DMS153 treated with DMSO at 0.1 percent for 48 hours (cell line): ENCODE measurements around the gene CADPS2.
A peak's percentile ranks its signal among the peaks of the same experiment; 100 is the strongest.

Experiments
- DNase-seq: peaks from one replicate; lab custom pipeline; 2025; ENCODE audit not compliant: unreplicated experiment; lab: John Stamatoyannopoulos, UW

The CADPS2 gene

DNA sequence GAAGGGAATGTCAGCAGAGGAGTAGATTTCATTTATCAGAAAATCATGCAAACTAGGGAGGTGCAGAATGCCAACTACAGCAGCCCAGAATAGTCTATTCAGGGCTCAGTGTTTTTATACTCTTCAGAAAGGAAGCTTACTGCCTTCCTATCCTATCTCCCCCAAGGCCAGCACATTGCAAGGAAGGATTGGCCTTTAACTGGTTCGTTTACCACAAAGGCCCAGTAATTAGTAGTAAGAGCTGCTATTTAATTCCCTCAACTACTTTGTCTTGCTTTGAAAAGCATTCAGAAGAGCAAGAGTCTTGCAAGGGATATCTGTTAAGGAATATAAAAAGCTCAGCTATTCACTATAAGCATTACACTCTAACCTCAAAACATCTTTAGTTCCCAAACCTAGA is 97.1 kb downstream of the CADPS2 start:
- DNase-seq, result no peak

DNA sequence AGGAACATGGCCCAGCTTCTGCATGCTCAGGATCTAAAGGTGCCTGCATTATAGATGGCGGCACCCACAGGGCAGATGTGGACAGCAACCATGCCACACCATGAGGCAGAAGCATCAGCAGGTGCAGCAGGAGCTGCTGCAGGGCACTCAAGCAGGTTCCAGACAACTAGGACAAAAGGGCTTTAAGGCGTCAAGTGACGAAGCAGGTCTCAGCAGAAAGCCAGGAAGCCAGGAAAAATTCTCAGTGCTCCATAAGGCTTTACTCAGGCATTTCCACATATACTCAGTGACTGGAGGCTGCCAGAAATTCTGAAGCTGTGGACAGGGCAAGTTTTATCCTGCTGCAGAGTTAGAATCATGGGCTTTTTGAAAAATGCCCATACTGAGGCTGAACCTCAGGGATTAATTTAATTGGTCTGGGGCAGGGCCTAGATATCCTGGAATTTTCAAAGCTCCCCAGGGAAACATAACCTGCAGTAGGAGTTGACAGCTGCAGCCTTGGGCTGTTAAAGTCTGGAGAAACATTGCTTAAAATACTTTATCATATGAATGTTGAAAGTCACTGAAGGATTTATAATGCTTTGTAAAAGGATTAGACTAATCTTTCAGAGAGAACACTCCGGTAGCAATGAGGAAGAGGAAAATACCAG is 115.4 kb downstream of the CADPS2 start:
- DNase-seq, result no peak

DNA sequence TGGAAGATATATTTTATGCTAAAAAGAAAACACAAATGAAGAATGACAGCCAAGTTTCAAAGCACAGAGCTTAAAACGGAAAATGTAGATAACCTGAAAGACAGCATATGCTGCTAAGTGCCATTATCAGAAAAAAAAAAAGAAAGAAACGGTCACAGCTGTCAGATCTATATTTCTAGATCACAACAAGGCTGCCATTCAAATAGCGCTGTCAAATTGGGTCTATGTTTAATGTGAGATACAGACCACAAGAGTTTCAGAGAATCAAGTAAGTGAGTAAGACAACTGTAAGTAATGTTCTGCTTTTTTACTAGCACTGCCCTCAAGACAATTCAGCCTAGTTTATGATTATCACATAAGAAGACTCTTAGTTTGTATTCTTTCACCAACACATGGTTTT is 117.4 kb downstream of the CADPS2 start:
- DNase-seq, result no peak

DNA sequence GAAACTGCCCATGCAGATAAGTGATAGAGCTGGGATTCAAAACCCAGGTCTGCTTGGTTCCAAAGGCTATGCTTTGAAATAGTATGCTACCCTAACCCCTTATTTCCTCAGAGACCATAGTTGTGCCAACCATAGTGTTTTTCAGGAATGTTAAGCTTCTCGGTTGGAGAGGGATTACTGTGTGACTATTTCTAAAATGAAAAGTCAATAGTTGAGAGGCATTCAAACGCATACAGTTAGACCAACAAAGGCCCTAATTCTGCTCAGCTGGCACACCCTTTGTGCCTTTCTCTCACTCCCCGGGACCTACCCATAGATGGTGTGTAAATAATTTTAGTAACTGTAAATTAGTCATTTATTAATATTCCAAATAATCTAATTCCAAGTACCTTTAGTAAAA is 118.9 kb downstream of the CADPS2 start:
- no peak for DNase-seq

DNA sequence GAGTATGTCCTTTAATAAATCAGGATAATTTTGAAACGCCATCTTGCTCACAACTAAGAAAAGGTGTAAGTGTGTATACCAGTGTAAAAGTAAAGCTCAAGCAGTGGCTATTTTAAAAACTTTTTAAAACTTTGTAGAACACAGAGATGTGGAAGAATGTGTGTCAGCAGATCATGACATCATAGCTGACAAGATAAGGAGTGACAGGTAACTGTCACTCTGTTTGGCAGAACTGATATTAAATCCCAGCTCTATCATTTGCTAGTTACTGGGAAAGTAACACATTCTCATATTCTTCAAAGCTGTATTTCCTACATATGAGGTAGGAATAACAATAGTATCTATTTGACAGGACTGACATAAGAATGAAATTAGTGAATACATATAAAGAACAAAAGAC is 119.7 kb downstream of the CADPS2 start:
- DNase-seq, result no peak

DNA sequence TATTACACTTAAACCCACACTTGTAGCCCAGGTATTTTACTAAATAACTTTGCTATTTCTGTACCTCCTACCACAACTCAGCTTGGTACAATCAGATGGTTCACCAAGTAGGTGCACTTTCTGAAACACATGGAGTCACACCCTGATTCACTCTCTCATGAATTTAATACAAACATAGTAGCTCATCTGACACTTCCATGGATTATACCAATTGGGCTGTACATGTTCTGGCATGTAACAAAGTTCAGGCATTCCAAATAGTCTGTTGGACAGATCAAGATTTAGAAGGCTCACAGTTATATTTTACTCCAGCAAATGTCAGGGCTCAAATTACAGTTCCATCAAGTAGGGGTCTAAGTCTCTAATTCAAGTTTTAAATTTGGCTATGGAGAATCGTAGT is 121.4 kb downstream of the CADPS2 start:
- DNase-seq, result no peak

DNA sequence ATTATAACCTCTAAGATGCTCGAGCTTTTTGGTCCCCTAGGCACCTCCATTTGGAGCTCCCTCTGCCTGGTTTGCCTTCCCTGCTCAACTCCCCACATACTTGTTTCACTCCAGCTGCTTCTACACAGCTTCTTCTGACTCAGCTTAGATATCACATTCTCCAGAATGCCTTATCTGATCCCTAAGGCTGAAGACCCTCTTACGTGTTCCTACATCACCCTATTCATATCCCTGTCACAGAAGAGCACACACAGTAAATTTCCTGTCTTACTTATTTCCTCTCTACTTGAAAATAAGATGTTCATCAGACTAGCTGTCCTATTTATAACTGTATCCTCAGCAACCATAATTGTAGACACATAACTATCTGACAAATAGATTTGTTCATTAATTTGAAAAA is 122.2 kb downstream of the CADPS2 start:
- DNase-seq, result no peak

DNA sequence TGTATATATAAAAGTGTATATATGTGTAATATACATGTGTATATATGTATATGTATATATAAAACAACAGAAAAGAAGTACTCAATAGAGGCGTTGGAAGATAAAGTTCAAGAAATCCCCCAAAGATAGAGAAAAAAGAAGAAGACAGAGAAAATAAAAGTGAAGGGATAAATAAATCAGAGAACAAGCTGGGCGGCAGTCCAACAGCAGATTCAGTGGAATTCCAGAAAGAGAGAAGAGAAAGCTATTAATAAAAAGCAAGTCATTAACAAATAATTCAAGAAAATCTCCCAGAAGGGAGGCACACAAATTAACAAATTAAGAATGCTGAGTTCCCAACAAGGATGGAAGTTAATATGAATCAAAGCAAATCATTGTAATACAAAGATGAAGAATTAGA is 124.2 kb downstream of the CADPS2 start:
- DNase-seq, result no peak

DNA sequence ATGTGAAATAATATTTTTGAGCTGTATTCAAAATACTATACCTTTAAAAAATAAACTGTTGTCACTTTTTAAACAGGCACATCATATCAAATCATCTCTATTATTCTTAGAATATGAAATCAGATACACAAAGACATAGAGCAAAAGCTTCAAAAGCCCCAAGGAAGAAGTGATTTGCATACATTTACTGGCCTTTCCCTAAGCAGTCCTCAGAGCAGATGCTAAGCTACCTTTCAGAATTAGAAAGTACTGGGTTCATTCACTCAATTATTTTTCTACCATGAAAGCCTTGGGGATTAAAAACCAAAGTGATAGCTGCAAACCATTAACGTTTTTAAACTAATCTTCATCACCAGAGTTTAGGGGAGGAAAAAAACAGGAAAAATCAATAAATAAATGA is 127.8 kb downstream of the CADPS2 start:
- DNase-seq, result no peak

DNA sequence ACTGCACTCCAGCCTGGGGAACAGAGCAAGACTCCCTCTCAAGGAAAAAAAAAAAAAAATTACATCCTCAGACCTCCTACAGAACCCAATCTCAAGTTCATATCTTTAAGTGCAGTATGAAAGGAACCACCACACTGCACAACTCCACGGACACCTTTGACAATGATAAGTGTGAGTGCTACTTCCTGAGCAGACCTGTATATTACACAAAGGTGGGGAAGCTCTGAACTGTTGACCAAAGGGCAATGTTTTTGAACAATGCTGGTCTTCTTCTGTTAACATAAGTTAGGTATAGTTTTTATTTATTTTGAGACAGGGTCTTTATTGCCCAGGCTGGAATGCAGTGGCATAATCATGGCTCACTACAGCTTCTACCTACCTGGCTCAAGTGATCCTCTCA is 129.4 kb downstream of the CADPS2 start:
- DNase-seq, result no peak

DNA sequence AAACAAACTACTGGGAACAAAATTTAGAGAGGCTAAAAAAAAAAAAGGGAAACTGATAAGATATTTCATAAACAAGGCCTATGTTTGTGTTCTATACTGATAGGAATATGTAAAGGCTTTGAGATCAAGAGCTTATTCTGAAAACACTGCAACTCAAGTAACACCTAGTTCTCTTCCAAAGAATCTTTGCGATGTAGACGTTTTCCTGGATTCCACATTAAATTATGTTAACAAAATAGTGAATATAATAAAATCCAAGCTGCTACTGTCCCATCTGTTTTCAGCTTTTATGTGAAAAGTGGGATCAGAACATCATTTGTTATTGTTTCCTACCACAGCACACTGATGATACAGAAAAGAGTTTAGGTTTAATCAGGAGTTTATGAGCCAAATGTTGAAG is 130.6 kb downstream of the CADPS2 start:
- no peak for DNase-seq

DNA sequence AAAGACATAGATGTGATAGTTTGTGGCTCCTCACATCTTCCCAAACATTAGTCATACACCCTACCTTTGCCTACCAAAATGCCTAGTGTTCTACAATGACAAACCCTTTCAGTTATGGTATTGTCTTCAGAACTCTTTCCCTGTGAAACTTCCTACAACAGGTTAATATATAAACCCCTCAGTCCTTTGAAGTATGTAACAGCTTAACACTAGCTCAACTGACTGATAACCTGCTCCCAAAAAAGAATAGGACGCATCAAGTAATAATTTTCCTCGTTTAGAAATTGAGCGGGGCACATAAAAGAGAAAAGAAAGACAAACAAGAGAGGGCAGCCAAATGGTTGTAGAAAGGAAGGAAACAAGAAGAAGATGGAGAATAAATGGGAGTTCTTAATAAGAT is 133.7 kb downstream of the CADPS2 start:
- DNase-seq, result no peak

DNA sequence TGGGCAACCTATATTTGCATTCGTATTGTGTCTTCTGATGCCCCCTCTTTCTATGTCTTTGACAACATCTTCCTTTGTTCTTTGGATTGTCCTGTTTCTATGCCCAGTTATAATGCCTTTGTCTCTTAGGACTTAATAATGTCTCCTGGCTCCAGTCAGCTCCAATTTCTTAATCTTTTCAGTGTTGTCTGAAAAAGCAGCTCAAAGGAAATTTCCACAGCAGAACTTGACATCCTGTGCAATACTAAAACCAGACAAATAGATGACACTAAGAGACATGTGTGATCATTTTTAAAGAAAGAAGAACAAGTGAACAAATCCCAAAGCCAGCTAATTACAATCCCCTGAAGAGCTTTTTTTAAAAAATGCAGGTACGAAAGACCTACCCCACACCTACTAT is 135.9 kb downstream of the CADPS2 start:
- no peak for DNase-seq

DNA sequence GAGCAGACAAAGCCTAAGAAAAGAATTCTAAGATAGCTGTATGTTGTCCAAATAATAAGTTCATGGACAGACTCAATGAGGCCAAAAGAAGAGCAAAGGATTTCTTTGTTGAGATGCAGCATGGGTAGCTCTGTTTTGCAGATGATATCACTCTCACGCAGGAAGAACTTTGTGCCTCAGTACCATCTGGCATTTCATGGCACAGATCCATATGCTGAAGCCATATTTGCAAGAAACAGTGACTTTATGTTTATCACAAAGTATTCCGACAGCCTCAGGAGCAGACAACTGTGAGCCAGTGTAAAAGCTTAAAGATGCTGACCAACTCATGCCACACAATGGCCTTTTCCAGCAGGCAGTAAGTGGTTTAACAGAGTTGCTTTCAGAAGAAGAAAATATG is 138.1 kb downstream of the CADPS2 start:
- DNase-seq, result no peak

DNA sequence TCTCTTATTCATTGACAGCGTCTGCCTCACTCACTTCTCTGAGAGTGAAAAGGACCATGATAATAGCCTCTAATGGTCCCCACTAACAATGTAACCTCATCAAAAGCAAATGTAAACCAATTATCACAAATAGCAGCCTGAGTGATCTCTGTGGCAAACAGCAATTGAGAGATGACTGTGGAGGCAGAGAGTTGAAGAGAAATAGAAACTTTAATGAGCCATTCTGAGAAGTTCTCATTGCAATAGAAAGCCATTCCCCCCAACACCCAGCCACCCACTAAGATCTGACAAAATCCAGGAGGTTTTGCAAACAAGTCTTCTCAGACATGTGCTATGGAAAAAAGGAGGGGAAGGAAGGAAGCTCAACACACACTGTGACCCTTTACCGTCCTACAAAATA is 139.3 kb downstream of the CADPS2 start:
- DNase-seq, result no peak

DNA sequence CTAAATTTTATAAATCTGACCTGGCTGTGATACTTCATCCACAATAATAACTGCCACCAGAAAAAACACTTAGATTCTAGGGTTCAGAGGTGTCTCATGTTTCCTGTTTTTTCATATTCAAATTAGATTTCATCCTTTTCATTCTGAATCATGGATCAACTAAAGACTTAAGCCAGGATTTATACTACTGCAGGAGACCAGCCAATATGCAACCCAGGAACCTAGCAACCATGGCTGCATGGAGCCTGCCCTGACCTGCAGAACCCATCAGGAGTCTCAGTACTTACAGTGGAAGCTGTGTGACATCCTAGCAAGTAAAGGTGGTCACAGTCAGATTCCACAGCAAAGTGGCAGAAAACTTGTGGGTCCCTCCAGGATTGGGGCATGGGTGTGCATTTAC is 143.0 kb downstream of the CADPS2 start:
- DNase-seq, result peak; percentile 55

DNA sequence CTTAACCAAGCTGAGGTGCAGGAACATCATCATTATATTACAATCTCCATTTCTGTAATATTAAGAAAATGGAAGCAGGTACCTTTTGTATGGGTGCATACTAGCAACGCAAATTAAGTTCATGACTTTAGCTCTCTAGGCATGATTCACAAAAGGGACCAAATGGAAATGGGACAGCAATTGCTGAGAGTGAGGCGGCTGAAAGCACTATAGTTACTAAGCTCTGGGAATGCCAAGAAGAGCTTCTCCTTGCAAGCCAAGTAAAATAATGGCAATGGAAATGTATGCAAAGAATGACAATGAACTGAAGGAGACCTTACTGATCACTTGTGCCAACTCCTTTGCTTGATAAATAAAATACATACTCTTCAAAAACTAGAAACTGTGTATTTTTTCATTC is 147.3 kb downstream of the CADPS2 start:
- DNase-seq, result no peak

DNA sequence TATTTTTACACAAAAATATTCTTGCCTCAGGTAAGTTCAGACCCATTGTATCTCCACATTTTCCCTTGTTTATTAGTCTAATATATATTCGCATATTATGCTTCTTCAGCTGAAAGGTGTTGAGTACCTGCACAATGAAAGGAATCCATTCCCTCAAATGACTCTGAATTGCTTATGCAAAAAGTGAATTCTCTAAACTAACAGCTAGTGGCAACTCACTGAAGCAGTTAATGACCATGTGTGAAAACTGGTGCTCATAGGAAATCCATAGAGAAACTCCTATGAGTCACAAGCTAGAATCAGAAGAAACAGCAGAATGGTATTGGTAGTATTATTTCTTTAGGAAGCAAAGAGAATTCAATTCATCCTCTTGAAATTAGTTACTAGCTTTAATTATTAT is 150.1 kb downstream of the CADPS2 start:
- no peak for DNase-seq

DNA sequence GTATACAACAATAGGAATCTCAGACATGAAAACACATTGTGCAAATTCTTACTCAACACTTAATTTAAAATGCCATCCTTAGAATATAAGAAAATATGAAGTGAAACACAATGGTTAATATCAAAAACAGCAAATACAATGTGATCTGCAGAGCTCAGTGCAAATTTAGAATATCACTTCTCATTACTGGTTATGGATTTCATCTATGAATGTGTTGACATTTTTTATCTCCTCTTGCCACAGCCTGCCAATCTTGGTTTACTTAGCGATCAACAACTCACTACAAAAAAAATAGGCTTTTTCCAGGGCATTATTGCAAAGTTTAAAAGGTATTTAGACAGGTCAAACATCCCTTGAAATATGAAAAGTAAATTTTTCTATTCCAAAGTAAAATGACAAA is 158.5 kb downstream of the CADPS2 start:
- DNase-seq, result no peak

DNA sequence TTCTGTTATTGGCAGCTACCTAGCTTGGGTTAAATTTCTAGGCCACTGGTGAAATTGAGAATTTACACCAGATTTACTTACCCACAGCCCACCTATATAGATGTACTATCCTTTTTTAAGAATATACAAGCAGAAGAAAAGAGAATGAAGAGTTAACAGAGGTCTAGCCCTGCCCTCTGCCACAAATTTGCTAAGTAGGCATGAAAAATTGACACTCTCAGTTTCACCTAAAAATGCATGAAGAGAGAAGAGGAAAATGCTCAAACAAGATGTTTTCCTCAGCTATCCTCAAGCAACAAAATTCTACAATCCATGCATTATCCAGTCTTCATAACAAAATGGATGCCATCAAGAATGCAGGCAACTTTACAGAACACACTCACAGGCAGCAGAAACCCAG is 158.9 kb downstream of the CADPS2 start:
- DNase-seq, result no peak

DNA sequence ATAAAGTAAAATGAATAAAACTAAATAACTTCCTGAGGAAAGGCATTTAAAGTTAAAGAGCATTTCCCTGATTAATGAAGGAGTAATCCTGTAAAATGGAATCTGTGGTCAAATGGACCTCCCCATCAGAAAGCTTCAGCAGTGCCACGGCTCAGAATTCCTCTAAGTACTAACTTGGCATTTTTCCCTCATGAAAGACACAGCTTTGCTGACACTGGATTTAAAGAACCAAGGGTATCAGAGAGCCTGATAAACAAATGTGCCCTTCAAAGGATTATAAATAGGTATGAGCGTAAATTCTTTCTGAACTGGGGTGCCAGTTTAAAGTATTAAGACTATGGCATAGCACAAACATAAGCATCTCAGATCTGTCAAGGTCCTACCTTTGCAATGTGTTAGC is 159.4 kb downstream of the CADPS2 start:
- DNase-seq, result no peak

DNA sequence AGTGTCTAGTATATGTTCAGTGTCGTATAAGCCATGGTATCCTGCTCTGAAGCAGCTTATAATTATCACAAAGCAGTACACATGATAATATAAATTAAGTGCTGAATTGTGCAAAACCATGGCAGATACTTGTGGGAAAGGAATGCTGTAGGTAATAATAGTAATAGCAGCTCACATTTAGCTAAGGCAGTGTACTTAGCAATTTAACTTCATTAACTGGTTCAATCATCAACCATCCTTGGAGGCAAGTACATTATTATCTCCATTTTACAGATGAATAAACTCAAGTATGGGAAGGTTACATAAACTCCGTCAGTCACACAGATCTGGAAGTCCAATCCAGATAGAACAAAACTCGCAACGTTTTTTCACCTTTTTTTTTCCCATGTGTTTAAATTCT is 161.9 kb downstream of the CADPS2 start:
- no peak for DNase-seq

DNA sequence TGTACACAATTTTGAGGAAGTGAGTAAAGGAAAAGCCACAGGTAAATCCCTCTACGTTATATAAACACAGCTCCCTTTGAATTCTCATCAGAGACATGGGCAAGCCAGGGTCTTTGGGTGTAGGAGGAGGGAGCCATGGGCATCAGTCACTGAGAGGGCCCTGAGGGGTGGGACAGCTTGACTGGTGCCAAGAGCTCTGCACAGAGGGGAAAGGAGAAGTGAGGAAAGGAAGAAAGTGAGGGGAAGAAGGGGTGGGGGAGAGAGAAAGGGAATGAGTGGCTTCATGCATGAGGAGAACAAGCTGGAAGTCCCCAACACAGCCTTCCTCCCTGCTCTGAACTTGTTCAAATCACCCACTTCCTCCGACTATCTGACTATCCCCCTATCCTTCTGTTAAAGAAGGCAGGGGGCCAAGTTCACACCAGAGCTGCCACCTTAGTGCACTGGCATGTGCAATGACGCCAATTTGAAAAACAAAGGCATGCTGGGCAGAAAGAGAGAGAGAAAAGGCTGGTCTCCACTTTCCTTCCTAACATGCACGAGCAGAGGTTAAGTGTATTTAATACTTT is 167.2 kb downstream of the CADPS2 start:
- DNase-seq, result no peak
